K562 (cell line): Measurements from ENCODE around the gene FMR1. TPM values are rescaled to one million over a fixed set of nuclear protein-coding genes. Genes with fewer than 3 reads are reported as not detected.
A peak's percentile ranks its signal among the peaks of the same experiment; 100 is the strongest.

Source experiments
- ATAC-seq: fragments of 200-7000 bp; cut with Tn5 transposase; 3 replicates; pipeline ENCODE4 v1.9.1; 2020; ENCODE audit warnings: moderate library complexity
- Bru-seq: library from RNA; stranded (reverse); fragments of 400-500 nt; gene quantifications from one replicate; lab custom pipeline; 2021; lab: Mats Ljungman, UMichigan
- BruChase-seq, 2 experiments: library from RNA; stranded (reverse); fragments of 400-500 nt; gene quantifications; one replicate each; lab custom pipeline; 2021; lab: Mats Ljungman, UMichigan
- BruUV-seq: library from RNA; stranded (reverse); fragments of 400-500 nt; replicated peaks from 2 replicates; lab custom pipeline; 2021; lab: Mats Ljungman, UMichigan
- CTCF ChIA-PET: fragments of 300-600 bp; formaldehyde crosslinking; extraction: SDS; loops from one replicate; lab custom pipeline; 2021; ENCODE audit warnings: low intra/inter-chr PET ratio; lab: Yijun Ruan, JAX
- POLR2A ChIA-PET: fragments of 300-600, 350-650 bp; sonication (Branson Sonifier 250); formaldehyde crosslinking; extraction: SDS; loops from one replicate; lab custom pipeline; 2021; ENCODE audit warnings: antibody characterized with exemption, inconsistent platforms; lab: Yijun Ruan, JAX
- DNase-seq, 4 experiments: peaks; one replicate each; pipeline versions ENCODE4 v3.0.0 to v3.0.0-alpha.2; 2011 to 2018; ENCODE audit warnings: low spot score in 3 of 4, mixed read lengths in 3 of 4; ENCODE audit errors: extremely low read depth in 1 of 4
- FAIRE-seq: peaks from 2 replicates; lab custom pipeline; 2011; peaks lifted over from hg19 to GRCh38; lab: Jason Lieb, UNC
- H2AFZ ChIP-seq: 2 replicates; pipeline ENCODE4 v1.6.0; 2011; ENCODE audit warnings: low read depth, low read length, control low read depth, inconsistent platforms
- H3K27ac ChIP-seq: fragments of 200-600 bp; 3 replicates; pipeline ENCODE4 v1.8.0; 2011; ENCODE audit warnings: low read depth, mild to moderate bottlenecking, control low read depth, inconsistent platforms, low read length, moderate library complexity, mixed read lengths; ENCODE audit errors: extremely low read depth
- H3K27me3 ChIP-seq, 2 experiments: fragments of 300-600 bp in 1 of 2; 2 replicates in 1 of 2; 3 replicates in 1 of 2; pipeline versions ENCODE4 v1.6.0 to v1.8.0; 2011; ENCODE audit warnings: inconsistent platforms in 2 of 2, low read length in 2 of 2, mild to moderate bottlenecking in 1 of 2, mixed read lengths in 1 of 2, moderate library complexity in 1 of 2; ENCODE audit not compliant: control insufficient read depth in 2 of 2, insufficient read depth in 2 of 2
- H3K36me3 ChIP-seq: fragments of 300-600 bp; 3 replicates; pipeline ENCODE4 v1.8.0; 2011; ENCODE audit warnings: mild to moderate bottlenecking, low read length, inconsistent platforms; ENCODE audit not compliant: control insufficient read depth, insufficient read depth
- H3K4me1 ChIP-seq, 2 experiments: fragments of 200-600 bp in 1 of 2; replicated peaks in 1 of 2; 2 replicates in 1 of 2; 3 replicates in 1 of 2; pipeline versions ENCODE4 v1.5.1 to v1.8.0; 2011; ENCODE audit warnings: inconsistent platforms in 2 of 2, low read length in 2 of 2, mild to moderate bottlenecking in 1 of 2, mixed read lengths in 1 of 2, moderate library complexity in 1 of 2; ENCODE audit not compliant: control insufficient read depth in 2 of 2, insufficient read depth in 2 of 2
- H3K4me2 ChIP-seq: 2 replicates; pipeline ENCODE4 v1.6.1; 2011; ENCODE audit warnings: low read length, control low read depth, inconsistent platforms, mixed read lengths; ENCODE audit not compliant: insufficient read depth
- H3K4me3 ChIP-seq: fragments of 200-600 bp; sonication (generic), shearing (Covaris generic); 2 replicates; pipeline ENCODE4 v1.5.1; 2016; ENCODE audit warnings: control low read depth, inconsistent platforms
- H3K79me2 ChIP-seq: fragments of 200-600 bp; 3 replicates; pipeline ENCODE4 v1.8.0; 2011; ENCODE audit warnings: low read length, inconsistent platforms; ENCODE audit not compliant: control insufficient read depth, insufficient read depth
- H3K9ac ChIP-seq, 2 experiments: 2 replicates each; pipeline versions ENCODE4 v1.6.0 to v1.6.1; 2011; ENCODE audit warnings: low read depth in 2 of 2, low read length in 2 of 2, control low read depth in 1 of 2, inconsistent platforms in 1 of 2, mild to moderate bottlenecking in 1 of 2, mixed read lengths in 1 of 2; ENCODE audit not compliant: insufficient read depth in 1 of 2
- H3K9me1 ChIP-seq: one replicate; pipeline ENCODE4 v1.6.0; 2011; ENCODE audit warnings: inconsistent platforms, mild to moderate bottlenecking, low read length, moderate library complexity; ENCODE audit not compliant: control insufficient read depth, insufficient read depth
- H3K9me3 ChIP-seq: replicated peaks from 2 replicates; pipeline ENCODE4 v1.5.1; 2011; ENCODE audit warnings: low read depth, low read length, inconsistent platforms; ENCODE audit not compliant: control insufficient read depth, insufficient read depth
- H4K20me1 ChIP-seq: replicated peaks from 2 replicates; pipeline ENCODE4 v1.6.1; 2011; ENCODE audit warnings: low read length, inconsistent platforms, mixed read lengths; ENCODE audit not compliant: control insufficient read depth, insufficient read depth
- BCOR ChIP-seq: fragments of 450-650 bp; IDR thresholded peaks from 2 replicates; pipeline ENCODE4 v1.6.1; 2016
- BHLHE40 ChIP-seq: IDR thresholded peaks from 2 replicates; pipeline ENCODE4 v1.6.1; 2011; ENCODE audit warnings: low read length, improper control_type of control experiment
- CREM ChIP-seq: IDR thresholded peaks from 2 replicates; pipeline ENCODE4 v1.6.1; 2014; ENCODE audit warnings: antibody characterized with exemption, low read depth
- HMGN3 ChIP-seq: IDR thresholded peaks from 2 replicates; pipeline ENCODE4 v1.6.1; 2011; ENCODE audit warnings: borderline replicate concordance, low read depth, mild to moderate bottlenecking, mixed read lengths, low read length; ENCODE audit not compliant: insufficient read length; ENCODE audit errors: extremely low read depth
- JUNB ChIP-seq: fragments of 450-650 bp; formaldehyde crosslinking; conservative IDR thresholded peaks from 2 replicates; pipeline ENCODE4 v1.4.0; 2020; ENCODE audit warnings: mild to moderate bottlenecking
- KDM2B ChIP-seq: fragments of 250-450 bp; sonication (Bioruptor Pico); IDR thresholded peaks from 2 replicates; pipeline ENCODE4 v1.8.0; 2021; ENCODE audit warnings: mild to moderate bottlenecking, moderate library complexity
- NR2C2 ChIP-seq, 2 experiments: fragments of 200-800 bp in 1 of 2; sonication (Bioruptor generic) in 1 of 2; sonication (generic) in 1 of 2; formaldehyde crosslinking in 1 of 2; IDR thresholded peaks; 2 replicates each; pipeline versions ENCODE4 v1.6.1 to v1.8.0; 2016 to 2022; ENCODE audit warnings: mild to moderate bottlenecking in 1 of 2, missing compliant biosample characterization in 1 of 2, missing genetic modification characterization in 1 of 2, missing genetic modification reagents in 1 of 2
- PHF8 ChIP-seq: fragments of 200-600 bp; sonication (generic); IDR thresholded peaks from 2 replicates; pipeline ENCODE4 v1.6.1; 2012; ENCODE audit warnings: mixed run types, mild to moderate bottlenecking, inconsistent platforms, low read length, moderate library complexity, borderline replicate concordance
- PPARD ChIP-seq: fragments of 250-450 bp; sonication (Bioruptor Pico); IDR thresholded peaks from 2 replicates; pipeline ENCODE4 v1.8.0; 2022; ENCODE audit warnings: inconsistent platforms, mild to moderate bottlenecking, moderate library complexity
- RBBP5 ChIP-seq: fragments of 200-600 bp; sonication (generic); IDR thresholded peaks from 2 replicates; pipeline ENCODE4 v1.6.1; 2012; ENCODE audit warnings: borderline replicate concordance, mild to moderate bottlenecking, low read length, control low read depth, inconsistent platforms; ENCODE audit not compliant: insufficient read depth, poor library complexity, severe bottlenecking
- SIRT6 ChIP-seq: IDR thresholded peaks from one replicate; pipeline ENCODE4 v1.6.1; 2012; ENCODE audit warnings: low read depth, mild to moderate bottlenecking, control low read depth, inconsistent platforms, low read length, moderate library complexity
- TRIM24 ChIP-seq, 2 experiments: fragments of 450-650 bp; IDR thresholded peaks; 2 replicates each; pipeline ENCODE4 v1.6.1; 2016
- ZNF431 ChIP-seq: sonication (generic); formaldehyde crosslinking; IDR thresholded peaks from 2 replicates; pipeline ENCODE4 v1.8.0; 2022; ENCODE audit warnings: mild to moderate bottlenecking, missing genetic modification reagents
- WGBS: fragments of 100-300 bp; shearing (Covaris generic); methylation state at CpG from one replicate; pipeline ENCODE4 v1.1.6; 2016; ENCODE audit warnings: low coverage, mixed read lengths; ENCODE audit not compliant: insufficient coverage; ENCODE audit errors: missing lambda C conversion rate; 5-methylcytosine and 5-hydroxymethylcytosine counted together
- in situ Hi-C: fragments of 300-500 bp; cut with MboI; formaldehyde crosslinking; loops from 4 replicates; pipeline ENCODE4 v1.15.0; 2018; ENCODE audit warnings: inconsistent platforms, mixed read lengths
- intact Hi-C: fragments of 100-400 bp; cut with micrococcal nuclease; formaldehyde crosslinking; loops from 2 replicates; pipeline ENCODE4 v1.14.2; 2022
- long read RNA-seq, 3 experiments: library from polyadenylated mRNA in 2 of 3; library from RNA in 1 of 3; unstranded in 2 of 3; stranded (forward) in 1 of 3; transcript quantifications; one replicate each; pipeline ENCODE4 v2.0.0, GENCODE V29; 2019 to 2022
- polyA minus RNA-seq, 3 experiments: library from RNA; depleted of rRNA, polyadenylated mRNA; stranded (reverse); fragments of >200 nt; gene quantifications; 2 replicates each; pipeline ENCODE4 v1.2.3, GENCODE V29; 2011
- polyA plus RNA-seq, 8 experiments: library from polyadenylated mRNA; depleted of rRNA in 4 of 8; stranded (reverse) in 5 of 8; unstranded in 3 of 8; fragments of >200 nt; fragmentation: Nextera tagmentation in 2 of 8; fragmentation: Illumina TruSeq in 1 of 8; extraction: Ambion mirVana in 2 of 8; extraction: Trizol in 1 of 8; gene quantifications; 2 replicates each; pipeline versions ENCODE4 v1.2.1 to v1.2.3, GENCODE V29; 2011 to 2014; ENCODE audit warnings: inconsistent platforms in 1 of 8, missing spikeins in 1 of 8
- total RNA-seq, 7 experiments: library from RNA; depleted of rRNA in 6 of 7; stranded (reverse); fragments of >200 nt in 6 of 7; fragmentation: Illumina TruSeq in 2 of 7; extraction: Trizol in 2 of 7; gene quantifications; 2 replicates each; pipeline versions ENCODE4 v1.2.1 to v1.2.3, GENCODE V29; 2011 to 2021; ENCODE audit warnings: low replicate concordance in 1 of 7
- TF ChIP-seq, protein P1 (sequence below): fragments of 450-650 bp; IDR thresholded peaks from 2 replicates; pipeline ENCODE4 v1.6.1; 2016

FMR1 gene
- total RNA-seq (2011; cell fraction: chromatin; rRNA removed; ENCODE audit: low replicate concordance), result 39.3 and 143 TPM in 2 replicates
- total RNA-seq (2011; cell fraction: nucleolus; rRNA removed), result 17.2 and 25.1 TPM in 2 replicates
- 57.9 and 78.5 TPM in 2 replicates for total RNA-seq (2011; cell fraction: nucleoplasm; rRNA removed)
- total RNA-seq (2014; rRNA removed) (20.6 and 28.3 TPM in 2 replicates), total RNA-seq (2014; rRNA removed; fragmentation: Illumina TruSeq; extraction: Trizol) (20.5 and 24.9 TPM in 2 replicates), total RNA-seq (2015; rRNA removed; fragmentation: Illumina TruSeq; extraction: Trizol) (17.3 and 19.1 TPM in 2 replicates), total RNA-seq (2021) (20.8 and 21.1 TPM in 2 replicates), polyA plus RNA-seq (2011; rRNA removed) (22.4 and 24.3 TPM in 2 replicates), polyA plus RNA-seq (2014; fragmentation: Illumina TruSeq; extraction: Trizol) (18.7 and 20.5 TPM in 2 replicates), polyA plus RNA-seq (2014; fragmentation: Nextera tagmentation; extraction: Ambion mirVana) (1 to 10 TPM; 4.8 to 8.4 TPM), polyA plus RNA-seq (2014; rRNA removed) (19.9 and 26.5 TPM in 2 replicates), polyA minus RNA-seq (2011; rRNA and poly(A)+ RNA removed) (32.7 and 37.4 TPM in 2 replicates), Bru-seq, nascent RNA (percentile 79 among the genes with signal in this experiment), BruChase-seq, experiment 1, labeled RNA remaining after a 2-hour chase (percentile 86 among the genes with signal in this experiment), BruChase-seq, experiment 2, labeled RNA remaining after a 6-hour chase (percentile 89 among the genes with signal in this experiment)
- 3.5 and 6.4 TPM in 2 replicates for polyA plus RNA-seq (2011; cell fraction: cytosol; rRNA removed)
- polyA plus RNA-seq (2011; cell fraction: nucleus; rRNA removed), result 29.9 and 30.0 TPM in 2 replicates
- 17.8 and 25.8 TPM in 2 replicates for polyA plus RNA-seq (2012)
- 10.0 and 14.1 TPM in 2 replicates for polyA minus RNA-seq (2011; cell fraction: cytosol; rRNA and poly(A)+ RNA removed)
- 25.3 and 42.4 TPM in 2 replicates for polyA minus RNA-seq (2011; cell fraction: nucleus; rRNA and poly(A)+ RNA removed)
- long read RNA-seq, experiment 1, full-length matches to known transcripts, result 33 of 92 reads
- long read RNA-seq, experiment 1, partial matches to known transcripts, result 16 of 92 reads
- long read RNA-seq, experiment 1, other reads (novel, unspliced or antisense), result 43 of 92 reads
- long read RNA-seq, experiment 2, partial matches to known transcripts, result 1 of 9 reads
- long read RNA-seq, experiment 2, other reads (novel, unspliced or antisense), result 8 of 9 reads
- long read RNA-seq, experiment 3, partial matches to known transcripts, result 1 of 1 reads
- long read RNA-seq, experiment 3, other reads (novel, unspliced or antisense), result 0 of 1 reads

GRCh38 chrX:147911192-147912022, at the start of gene FMR1:
Gene FMR1, plus strand, starts transcription at chrX:147911919. Its CDS starts 261 bp downstream, at chrX:147912180.
- Histone ChIP-seq H3K9me1 (no peaks in the 10 kb centered on the region), H4K20me1 (no peaks in the 10 kb centered on the region), H3K4me3 (peak within 1 kb of the TSS; percentile 89), H3K9me3 (no peaks in the 10 kb centered on the region), H3K27ac (peak within 1 kb of the TSS; percentile 82), H2AFZ (peak within 1 kb of the TSS; percentile 83), H3K36me3 (no peaks in the 10 kb centered on the region), H3K27me3 (no peaks in the 10 kb centered on the region), H3K4me1 (peaks cover 5 to 10% of the 10 kb centered on the region in 2 experiments; a peak in 3 of 5 replicates), H3K9ac (peak within 1 kb of the TSS; percentile 78 to 95), H3K79me2 (peaks cover 43% of the 10 kb centered on the region), H3K4me2 (peak within 1 kb of the TSS; percentile 84)
- CTCF ChIA-PET, result no interaction called here
- DNase-seq (peak; percentile 95 to 98 (median 98)), ATAC-seq (peak; percentile 87), FAIRE-seq (peak; percentile 57)
- TSS peak; percentile 73 for BruUV-seq
- intact Hi-C loops (no loop called here), in situ Hi-C loops (no loop called here)
- 31% methylated on average over 17 of the region's 66 CpGs for WGBS
- POLR2A ChIA-PET, result interaction anchor here (0.8 kb wide), 1 partner anchor 15 kb away, joined by 4 read pairs; no protein-coding TSS in a partner anchor
- TF ChIP-seq HMGN3 (peak; percentile 42), BHLHE40 (peak; percentile 79; the same call in 1 of the 2 replicates), NR2C2 (CRISPR knock-in tag; IDR thresholded peaks at IDR 0.05) (no peak), NR2C2 (tag; IDR thresholded peaks at IDR 0.05) (peak; percentile 47; the same call in 1 of the 2 replicates), JUNB (CRISPR knock-in tag) (no peak), BCOR (peak; percentile 26; the same call in 1 of the 2 replicates), PPARD (CRISPR knock-in tag) (no peak), CREM (peak; percentile 29; the same call in 1 of the 2 replicates), SIRT6 (no peak), KDM2B (CRISPR knock-in tag) (no peak), TRIM24 (IDR thresholded peaks at IDR 0.05) (peak; percentile 78 to 80), RBBP5 (peak; percentile 17), PHF8 (no peak; the same call in 1 of the 2 replicates), ZNF431 (no peak)
- TF ChIP-seq, protein P1, sequence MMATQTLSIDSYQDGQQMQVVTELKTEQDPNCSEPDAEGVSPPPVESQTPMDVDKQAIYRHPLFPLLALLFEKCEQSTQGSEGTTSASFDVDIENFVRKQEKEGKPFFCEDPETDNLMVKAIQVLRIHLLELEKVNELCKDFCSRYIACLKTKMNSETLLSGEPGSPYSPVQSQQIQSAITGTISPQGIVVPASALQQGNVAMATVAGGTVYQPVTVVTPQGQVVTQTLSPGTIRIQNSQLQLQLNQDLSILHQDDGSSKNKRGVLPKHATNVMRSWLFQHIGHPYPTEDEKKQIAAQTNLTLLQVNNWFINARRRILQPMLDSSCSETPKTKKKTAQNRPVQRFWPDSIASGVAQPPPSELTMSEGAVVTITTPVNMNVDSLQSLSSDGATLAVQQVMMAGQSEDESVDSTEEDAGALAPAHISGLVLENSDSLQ, result peak; percentile 69
